Adrenal gland (tissue), 5 donors: ENCODE measurements around the gene C1orf50.

Source experiments
- CTCF ChIP-seq, 6 experiments: fragments of 450-650 bp in 4 of 6; fragments of 200-600 bp in 2 of 6; sonication (generic) in 1 of 6; IDR thresholded peaks; 1 replicate in 5 of 6; 2 replicates in 1 of 6; pipeline versions ENCODE4 v1.5.1 to v1.8.0; 2016 to 2021; ENCODE audit warnings: antibody characterized with exemption in 6 of 6, mild to moderate bottlenecking in 2 of 6, moderate library complexity in 1 of 6
- POLR2A ChIP-seq, 2 donors: fragments of 450-650 bp; IDR thresholded peaks; one replicate each; pipeline ENCODE4 v1.6.1; 2017; ENCODE audit warnings: antibody characterized with exemption in 2 of 2, mild to moderate bottlenecking in 2 of 2, moderate library complexity in 1 of 2
- donor health status: DM: no; HTN: no; CAD: no.

- TF ChIP-seq POLR2A (IDR thresholded peaks at IDR 0.05) (no peak), CTCF (IDR thresholded peaks at IDR 0.05) (no peak)
Observed at GRCh38 chr1:42815941-42816584, 49.0 kb downstream of the C1orf50 start.
